ENCODE data around the gene TMEM203. TPM values are rescaled to one million over a fixed set of nuclear protein-coding genes. Genes with fewer than 3 reads are reported as not detected.

TMEM203 gene
- total and polyA plus RNA-seq, 2 of the 13 experiments (the other 11 are each of a cell fraction or from before 2014, with no cell fraction given), result 23.4 to 36.7 TPM

GRCh38 chr9:137229903-137230704 lies 24.7 kb upstream of the TMEM203 start (continued):
- TF ChIP-seq SRSF4 (IDR thresholded peaks at IDR 0.05; ENCODE audit: low read depth, low read length, poor library complexity, severe bottlenecking), result no peak
- peak; percentile 67 for TF ChIP-seq MXD3 (CRISPR knock-in tag; IDR thresholded peaks at IDR 0.05)
- TF ChIP-seq ZFYVE20 (CRISPR knock-in tag; IDR thresholded peaks at IDR 0.05; ENCODE audit: borderline replicate concordance, low read depth), result no peak
- no peak for TF ChIP-seq ATRX (CRISPR knock-in tag; IDR thresholded peaks at IDR 0.05; ENCODE audit: borderline replicate concordance)
- TF ChIP-seq KLF12 (CRISPR knock-in tag; IDR thresholded peaks at IDR 0.05; ENCODE audit: borderline replicate concordance), result no peak; the same call in 1 of the 2 replicates
- no peak for TF ChIP-seq ZBTB49 (CRISPR knock-in tag; IDR thresholded peaks at IDR 0.05; ENCODE audit: borderline replicate concordance)
- TF ChIP-seq STAG1 (CRISPR knock-in tag; IDR thresholded peaks at IDR 0.05), result no peak
- peak; percentile 20; the same call in 1 of the 2 replicates for TF ChIP-seq ZNF740 (CRISPR knock-in tag; IDR thresholded peaks at IDR 0.05)
- TF ChIP-seq ARID3A (IDR thresholded peaks at IDR 0.05; ENCODE audit: low read depth, low read length), result no peak
- TF ChIP-seq CAMTA2 (CRISPR knock-in tag; IDR thresholded peaks at IDR 0.05; ENCODE audit: borderline replicate concordance), result no peak
- TF ChIP-seq CSRNP1 (CRISPR knock-in tag; IDR thresholded peaks at IDR 0.05), result no peak
- TF ChIP-seq GRHL1 (CRISPR knock-in tag; conservative IDR thresholded peaks at IDR 0.05), result no peak
- TF ChIP-seq ZNF296 (CRISPR knock-in tag; conservative IDR thresholded peaks at IDR 0.05), result no peak
- no peak for TF ChIP-seq NFRKB (IDR thresholded peaks at IDR 0.05)
- no peak for TF ChIP-seq SMARCE1 (IDR thresholded peaks at IDR 0.05; ENCODE audit: borderline replicate concordance)
- TF ChIP-seq POLR2A (IDR thresholded peaks at IDR 0.05; ENCODE audit: insufficient read depth in 1 of 2, low read depth in 2 of 2, low read length in 2 of 2), result no peak; a peak in 1 of 4 replicates
- TF ChIP-seq IRF1 (CRISPR knock-in tag; IDR thresholded peaks at IDR 0.05; ENCODE audit: low read depth), result no peak
- no peak for TF ChIP-seq ZNF616 (CRISPR knock-in tag; IDR thresholded peaks at IDR 0.05; ENCODE audit: low read depth)
